ENCODE data around the gene SIRT1.

The SIRT1 gene

GRCh38 chr10:67883710-67884312, 645 bp upstream of the SIRT1 start:
- H3K27ac ChIP-seq = peak overlapping the region; percentile 86
- TF ChIP-seq CTCF (conservative IDR thresholded peaks at IDR 0.05) (no peak), ZFX (IDR thresholded peaks at IDR 0.05) (no peak)

GRCh38 chr10:67884842-67885670, 600 bp downstream of the SIRT1 start:
- TF ChIP-seq CTCF (conservative IDR thresholded peaks at IDR 0.05) (peak; percentile 33), ZFX (IDR thresholded peaks at IDR 0.05) (peak; percentile 89)
- peak overlapping the region; percentile 86 for H3K27ac ChIP-seq

GRCh38 chr10:67893637-67894036, 9.2 kb downstream of the SIRT1 start:
- H3K27ac ChIP-seq = no peak overlapping the region
- TF ChIP-seq ZFX (IDR thresholded peaks at IDR 0.05) = no peak
- TF ChIP-seq CTCF (conservative IDR thresholded peaks at IDR 0.05) = no peak

- TF ChIP-seq CTCF (conservative IDR thresholded peaks at IDR 0.05) (no peak), ZFX (IDR thresholded peaks at IDR 0.05) (no peak)
- H3K27ac ChIP-seq = no peak overlapping the region
Observed at GRCh38 chr10:67903581-67903980, 19.1 kb downstream of the SIRT1 start.

- TF ChIP-seq ZFX (IDR thresholded peaks at IDR 0.05) (no peak), CTCF (conservative IDR thresholded peaks at IDR 0.05) (no peak)
- no peak overlapping the region for H3K27ac ChIP-seq
Observed at GRCh38 chr10:67912331-67912946, 28.0 kb downstream of the SIRT1 start.

- H3K27ac ChIP-seq = no peak overlapping the region
- TF ChIP-seq ZFX (IDR thresholded peaks at IDR 0.05) (no peak), CTCF (conservative IDR thresholded peaks at IDR 0.05) (no peak)
Observed at GRCh38 chr10:67914777-67915340, 30.4 kb downstream of the SIRT1 start.

- TF ChIP-seq CTCF (conservative IDR thresholded peaks at IDR 0.05) (no peak), ZFX (IDR thresholded peaks at IDR 0.05) (no peak)
- no peak overlapping the region for H3K27ac ChIP-seq
Observed at GRCh38 chr10:67917169-67917568, 32.7 kb downstream of the SIRT1 start.
